ENCODE measurements around the gene MAP3K2. TPM values are rescaled to one million over a fixed set of nuclear protein-coding genes. Genes with fewer than 3 reads are reported as not detected.

Gene MAP3K2
- polyA plus RNA-seq, 3 donors, result 16.0 to 86.4 (median 66.3) TPM

DNA sequence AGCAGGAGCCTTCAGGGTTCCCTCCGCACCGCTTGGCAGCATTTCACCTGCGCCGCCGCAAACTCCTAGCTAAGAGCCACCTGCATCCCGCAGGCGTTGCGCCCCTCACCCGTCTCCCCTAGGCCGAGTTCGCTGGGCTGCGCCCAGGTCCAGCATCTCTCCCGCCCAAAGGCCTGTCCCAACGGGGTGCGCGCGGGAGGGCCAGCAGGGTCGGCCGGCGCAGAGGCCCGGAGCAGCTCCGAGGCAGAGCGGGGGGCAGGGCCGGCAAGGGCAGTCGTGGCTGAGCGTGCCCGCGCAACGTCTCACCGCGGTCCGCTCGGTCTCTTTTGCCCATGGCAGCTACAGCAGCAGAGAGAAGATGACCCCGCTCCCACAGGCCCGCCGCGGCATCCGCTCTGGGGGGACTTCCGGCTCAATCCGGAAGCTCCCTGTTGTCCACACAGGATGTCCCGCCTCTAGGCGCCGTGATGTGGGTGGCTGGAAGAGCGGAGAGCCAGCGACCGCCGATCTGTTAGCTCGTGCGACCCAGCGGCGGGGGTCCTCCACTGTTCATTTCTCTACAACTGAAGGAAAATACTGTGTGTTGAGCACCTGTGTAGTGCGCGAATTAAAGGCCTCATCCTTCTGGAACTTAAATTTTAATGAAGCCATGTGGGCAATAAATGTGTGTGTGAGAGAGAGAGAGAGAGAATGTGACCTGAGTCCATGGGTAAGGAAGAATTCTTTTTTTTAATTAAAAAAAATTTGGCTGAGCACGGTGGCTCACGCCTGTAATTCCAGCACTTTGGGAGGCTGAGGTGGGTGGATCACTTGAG is 93.8 kb downstream of the MAP3K2 start, which contains the start of gene ERCC3:
Gene ERCC3, minus strand, starts transcription at position 397 of the 815 bp plus-strand sequence. Its CDS starts 63 bp downstream, at position 334.
- H3K9me3 ChIP-seq (replicated peaks in 1 of 2; ENCODE audit: control insufficient read depth in 1 of 2, insufficient read depth in 1 of 2, low read length in 2 of 2), result no peaks in the 10 kb centered on the region
- under 1% methylated on average over 47 of the region's 55 CpGs for WGBS (ENCODE audit: insufficient coverage)
- peak within 1 kb of the TSS; percentile 89 for H3K4me2 ChIP-seq (replicated peaks; ENCODE audit: extremely low read depth, low read length, poor library complexity, severe bottlenecking)
- peaks cover 24% of the 10 kb centered on the region for H3K4me1 Mint-ChIP-seq
- peak within 1 kb of the TSS; percentile 77 to 95 (median 92) for H3K27ac Mint-ChIP-seq
- DNase-seq, result peak; percentile 56 to 66 (median 61)
- H3K27me3 ChIP-seq (ENCODE audit: control insufficient read depth in 2 of 2, insufficient read depth in 2 of 2, low read length in 2 of 2), result no peaks in the 10 kb centered on the region
- no peak for TF ChIP-seq CTCF (IDR thresholded peaks at IDR 0.05)
- peak within 1 kb of the TSS; percentile 39 to 83 for H3K27ac ChIP-seq (ENCODE audit: low read depth in 1 of 2, low read length in 2 of 2)
- H3K27me3 Mint-ChIP-seq (ENCODE audit: low read depth in 3 of 3), result peaks cover 0 to 2% (median 0%) of the 10 kb centered on the region in 3 donors
- peak within 1 kb of the TSS; percentile 96 for H2AFZ ChIP-seq (ENCODE audit: insufficient read depth, low read depth, low read length, poor library complexity, severe bottlenecking)
- peak within 1 kb of the TSS; percentile 75 to 92 (median 81) for H3K4me3 ChIP-seq (replicated peaks in 1 of 3; ENCODE audit: low read depth in 2 of 3, low read length in 3 of 3)
- H3K36me3 ChIP-seq (replicated peaks in 1 of 2; ENCODE audit: control insufficient read depth in 1 of 2, insufficient read depth in 2 of 2, low read length in 2 of 2), result peaks cover 31 to 39% of the 10 kb centered on the region in 2 donors
- intact Hi-C loops (cut with micrococcal nuclease), result loop anchor here in 1 of 2 donors (10.0 kb wide), 1 partner anchor 219 kb away; no protein-coding TSS in a partner anchor
- H3K36me3 Mint-ChIP-seq, result peaks cover 35 to 40% of the 10 kb centered on the region in 2 donors
- no peaks in the 10 kb centered on the region for H4K20me1 ChIP-seq (ENCODE audit: insufficient read depth, low read length)
- peaks cover 20 to 30% of the 10 kb centered on the region in 2 donors for H3K4me1 ChIP-seq (ENCODE audit: control insufficient read depth in 1 of 2, insufficient read depth in 2 of 2, low read length in 2 of 2)
- peaks cover 0 to 1% (median 0%) of the 10 kb centered on the region in 7 donors for H3K9me3 Mint-ChIP-seq
- peak within 1 kb of the TSS; percentile 88 for H3K9ac ChIP-seq (ENCODE audit: insufficient read depth, low read length, poor library complexity, severe bottlenecking)
- H3K4me3 Mint-ChIP-seq, result peak within 1 kb of the TSS; percentile 91 to 98
- peaks cover 18% of the 10 kb centered on the region for H3K79me2 ChIP-seq (ENCODE audit: insufficient read depth, low read length)

DNA sequence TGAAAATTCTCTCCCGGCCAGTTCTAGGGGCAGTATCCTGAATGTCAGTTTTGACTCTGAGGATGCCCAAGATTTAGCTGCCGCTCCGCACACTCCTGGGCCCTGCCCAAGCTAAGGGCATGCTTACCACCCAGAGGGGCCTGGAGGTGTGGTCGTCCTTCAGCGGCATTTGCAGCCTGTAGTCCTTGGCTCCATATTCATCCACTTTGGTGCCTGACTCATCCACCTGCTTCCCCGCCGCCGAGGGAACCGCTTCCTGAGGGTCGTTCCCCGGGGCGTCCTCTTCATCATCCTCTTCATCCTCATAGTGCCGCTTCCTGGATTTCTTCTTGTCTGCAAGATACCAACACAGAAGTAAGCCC is 94.4 kb downstream of the MAP3K2 start:
- Histone ChIP-seq H3K9ac (ENCODE audit: insufficient read depth, low read length, poor library complexity, severe bottlenecking) (peak overlapping the region; percentile 88), H3K79me2 (ENCODE audit: insufficient read depth, low read length) (peaks cover 18% of the 10 kb centered on the region), H3K4me3 (replicated peaks in 1 of 3; ENCODE audit: low read depth in 2 of 3, low read length in 3 of 3) (peak overlapping the region; percentile 75 to 92 (median 81)), H3K4me2 (replicated peaks; ENCODE audit: extremely low read depth, low read length, poor library complexity, severe bottlenecking) (peak overlapping the region; percentile 89), H3K36me3 (replicated peaks in 1 of 2; ENCODE audit: control insufficient read depth in 1 of 2, insufficient read depth in 2 of 2, low read length in 2 of 2) (peaks cover 37 to 45% of the 10 kb centered on the region in 2 donors), H3K4me1 (ENCODE audit: control insufficient read depth in 1 of 2, insufficient read depth in 2 of 2, low read length in 2 of 2) (peaks cover 20 to 30% of the 10 kb centered on the region in 2 donors), H2AFZ (ENCODE audit: insufficient read depth, low read depth, low read length, poor library complexity, severe bottlenecking) (peak overlapping the region; percentile 96), H3K27me3 (ENCODE audit: control insufficient read depth in 2 of 2, insufficient read depth in 2 of 2, low read length in 2 of 2) (no peaks in the 10 kb centered on the region), H4K20me1 (ENCODE audit: insufficient read depth, low read length) (no peaks in the 10 kb centered on the region), H3K27ac (ENCODE audit: low read depth in 1 of 2, low read length in 2 of 2) (peak overlapping the region in 1 of 2 donors; percentile 83), H3K9me3 (replicated peaks in 1 of 2; ENCODE audit: control insufficient read depth in 1 of 2, insufficient read depth in 1 of 2, low read length in 2 of 2) (no peaks in the 10 kb centered on the region)
- no peak for TF ChIP-seq CTCF (IDR thresholded peaks at IDR 0.05)
- peaks cover 0 to 1% (median 0%) of the 10 kb centered on the region in 7 donors for H3K9me3 Mint-ChIP-seq
- peaks cover 40 to 44% of the 10 kb centered on the region in 2 donors for H3K36me3 Mint-ChIP-seq
- 24% methylated on average over 13 of the region's 13 CpGs for WGBS (ENCODE audit: insufficient coverage)
- peak overlapping the region; percentile 63 to 95 (median 92) for H3K27ac Mint-ChIP-seq
- intact Hi-C loops (cut with micrococcal nuclease), result loop anchor here in 1 of 2 donors (10.0 kb wide), 1 partner anchor 219 kb away; no protein-coding TSS in a partner anchor
- H3K4me1 Mint-ChIP-seq, result peaks cover 24% of the 10 kb centered on the region
- DNase-seq, result peak in 1 of 3 donors; percentile 14
- peaks cover 0 to 2% (median 0%) of the 10 kb centered on the region in 3 donors for H3K27me3 Mint-ChIP-seq (ENCODE audit: low read depth in 3 of 3)
- H3K4me3 Mint-ChIP-seq, result peak overlapping the region; percentile 91 to 98

All from CD14-positive monocyte (primary cell).